Astrocyte of the cerebellum (primary cell): ENCODE measurements around the gene PXDN.
"Not testable (repeated sequence)": the region's sequence is repeated elsewhere in the genome, so short reads cannot be mapped to it uniquely, and the experiment has no call there.

Source experiments
- DNase-seq: peaks from one replicate; pipeline ENCODE4 v3.0.0-alpha.2; 2011; ENCODE audit warnings: low read depth
- H3K4me3 ChIP-seq: 2 replicates; pipeline ENCODE4 v1.5.1; 2011; ENCODE audit warnings: mild to moderate bottlenecking, low read depth, low read length, moderate library complexity
- CTCF ChIP-seq: IDR thresholded peaks from 2 replicates; pipeline ENCODE4 v1.5.1; 2012; ENCODE audit warnings: low read length, low read depth, moderate library complexity, mild to moderate bottlenecking; ENCODE audit errors: missing control alignments
- in situ Hi-C: cut with HindIII; loops from 2 replicates; pipeline ENCODE4 v1.10.0; 2017; ENCODE audit warnings: low sequenced_read_pairs

The PXDN gene

GRCh38 chr2:1682181-1682440 lies 62.2 kb downstream of the PXDN start:
- no peak for DNase-seq
- no peak overlapping the region for H3K4me3 ChIP-seq
- TF ChIP-seq CTCF = no peak
- in situ Hi-C loops = no loop called here

- no peak overlapping the region for H3K4me3 ChIP-seq
- DNase-seq = no peak
- TF ChIP-seq CTCF = no peak
- in situ Hi-C loops = no loop called here
Measured at GRCh38 chr2:1681323-1682180, 62.8 kb downstream of the PXDN start.

GRCh38 chr2:1681017-1681318 lies 63.3 kb downstream of the PXDN start:
- no peak overlapping the region for H3K4me3 ChIP-seq
- DNase-seq = no peak
- in situ Hi-C loops = no loop called here
- TF ChIP-seq CTCF = no peak

GRCh38 chr2:1680222-1681016 lies 63.9 kb downstream of the PXDN start:
- no peak for TF ChIP-seq CTCF
- no peak overlapping the region for H3K4me3 ChIP-seq
- DNase-seq = no peak
- in situ Hi-C loops = no loop called here

- H3K4me3 ChIP-seq, DNase-seq: not testable (repeated sequence)
- in situ Hi-C loops = loop anchor here (10.0 kb wide), 1 partner anchor 135 kb away; no protein-coding TSS in a partner anchor
Measured at GRCh38 chr2:1679488-1680039, 64.8 kb downstream of the PXDN start.

- not testable (repeated sequence) for DNase-seq, H3K4me3 ChIP-seq
- in situ Hi-C loops = loop anchor here (10.0 kb wide), 1 partner anchor 136 kb away; no protein-coding TSS in a partner anchor
Measured at GRCh38 chr2:1679065-1679464, 65.2 kb downstream of the PXDN start.

GRCh38 chr2:1678609-1679008 lies 65.7 kb downstream of the PXDN start:
- no peak for TF ChIP-seq CTCF
- no peak overlapping the region for H3K4me3 ChIP-seq
- in situ Hi-C loops = loop anchor here (10.0 kb wide), 1 partner anchor 136 kb away; no protein-coding TSS in a partner anchor

More at GRCh38 chr2:1678609-1679008, 65.7 kb downstream of the PXDN start:
- no peak for DNase-seq
